AG08396 (cell line): Measurements from ENCODE around the gene TMEM150A.
"Not testable (repeated sequence)": the region's sequence is repeated elsewhere in the genome, so short reads cannot be mapped to it uniquely, and the experiment has no call there.

Experiments used
- DNase-seq: peaks from one replicate; pipeline ENCODE4 v3.0.0; 2012; ENCODE audit warnings: low spot score, mixed read lengths

The TMEM150A gene

GRCh38 chr2:85564144-85564563, 38.3 kb downstream of the TMEM150A start:
- no peak for DNase-seq

- DNase-seq: peak; percentile 92
Observed at GRCh38 chr2:85561280-85562212, 41.0 kb downstream of the TMEM150A start, which contains the start of gene GGCX. Gene GGCX (minus strand): TSS chr2:85561493. CDS start chr2:85561428, 65 bp downstream.

- peak; percentile 12 for DNase-seq
Observed at GRCh38 chr2:85560812-85561279, 41.7 kb downstream of the TMEM150A start.

GRCh38 chr2:85560403-85560726, 42.1 kb downstream of the TMEM150A start:
- not testable (repeated sequence) for DNase-seq

GRCh38 chr2:85558160-85558559, 44.3 kb downstream of the TMEM150A start:
- no peak for DNase-seq

- DNase-seq: no peak
Observed at GRCh38 chr2:85557130-85557529, 45.4 kb downstream of the TMEM150A start.

- DNase-seq: no peak
Observed at GRCh38 chr2:85554980-85555612, 47.4 kb downstream of the TMEM150A start.

GRCh38 chr2:85553184-85553583, 49.3 kb downstream of the TMEM150A start:
- no peak for DNase-seq

GRCh38 chr2:85551698-85552678, 50.5 kb downstream of the TMEM150A start:
- DNase-seq: peak; percentile 56

GRCh38 chr2:85550486-85550885, 52.0 kb downstream of the TMEM150A start:
- DNase-seq: no peak

- peak; percentile 85 for DNase-seq
Observed at GRCh38 chr2:85549826-85550225, 52.7 kb downstream of the TMEM150A start.

- DNase-seq: no peak
Observed at GRCh38 chr2:85549095-85549494, 53.4 kb downstream of the TMEM150A start.

GRCh38 chr2:85548608-85548900, 53.9 kb downstream of the TMEM150A start:
- DNase-seq: no peak
